Transverse colon (tissue), 4 donors: ENCODE measurements around the gene FAR2.

Source experiments
- EP300 ChIP-seq: sonication (generic); formaldehyde crosslinking; IDR thresholded peaks from one replicate; pipeline ENCODE4 v1.6.1; 2017; ENCODE audit warnings: antibody characterized with exemption, low read depth
- POLR2A ChIP-seq: fragments of 450-650 bp; IDR thresholded peaks from one replicate; pipeline ENCODE4 v1.6.1; 2016; ENCODE audit warnings: antibody characterized with exemption, mild to moderate bottlenecking, moderate library complexity
- POLR2AphosphoS5 ChIP-seq, 3 donors: sonication (generic); formaldehyde crosslinking; IDR thresholded peaks; one replicate each; pipeline ENCODE4 v1.6.1; 2016; ENCODE audit warnings: antibody characterized with exemption in 3 of 3
- TF ChIP-seq, protein P1 (sequence below), 5 experiments: fragments of 200-600 bp in 3 of 5; fragments of 450-650 bp in 2 of 5; sonication (generic) in 3 of 5; IDR thresholded peaks; 1 replicate in 2 of 5; 2 replicates in 3 of 5; pipeline ENCODE4 v1.5.1; 2016 to 2017; ENCODE audit warnings: antibody characterized with exemption in 5 of 5, inconsistent platforms in 3 of 5, mild to moderate bottlenecking in 2 of 5, moderate library complexity in 1 of 5

DNA sequence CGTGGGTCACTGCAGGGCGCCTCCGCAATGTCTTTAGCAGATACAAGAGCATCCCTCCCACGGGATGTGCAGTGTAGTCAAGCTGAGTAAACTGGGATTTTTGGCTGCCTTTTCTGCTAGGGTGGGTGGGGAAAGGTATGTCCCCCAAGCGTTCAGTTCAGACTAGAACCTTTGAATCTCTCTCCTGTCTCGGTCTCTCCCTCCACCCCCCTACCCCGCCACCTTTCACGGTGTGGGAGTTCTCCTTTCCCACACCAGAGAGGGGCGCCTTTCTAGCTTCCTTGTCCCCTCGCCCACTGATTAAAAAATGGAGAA is 525 bp upstream of the FAR2 start:
- TF ChIP-seq EP300: no peak
- TF ChIP-seq POLR2A: no peak
- TF ChIP-seq POLR2AphosphoS5 (IDR thresholded peaks at IDR 0.05): no peak
- TF ChIP-seq, protein P1, sequence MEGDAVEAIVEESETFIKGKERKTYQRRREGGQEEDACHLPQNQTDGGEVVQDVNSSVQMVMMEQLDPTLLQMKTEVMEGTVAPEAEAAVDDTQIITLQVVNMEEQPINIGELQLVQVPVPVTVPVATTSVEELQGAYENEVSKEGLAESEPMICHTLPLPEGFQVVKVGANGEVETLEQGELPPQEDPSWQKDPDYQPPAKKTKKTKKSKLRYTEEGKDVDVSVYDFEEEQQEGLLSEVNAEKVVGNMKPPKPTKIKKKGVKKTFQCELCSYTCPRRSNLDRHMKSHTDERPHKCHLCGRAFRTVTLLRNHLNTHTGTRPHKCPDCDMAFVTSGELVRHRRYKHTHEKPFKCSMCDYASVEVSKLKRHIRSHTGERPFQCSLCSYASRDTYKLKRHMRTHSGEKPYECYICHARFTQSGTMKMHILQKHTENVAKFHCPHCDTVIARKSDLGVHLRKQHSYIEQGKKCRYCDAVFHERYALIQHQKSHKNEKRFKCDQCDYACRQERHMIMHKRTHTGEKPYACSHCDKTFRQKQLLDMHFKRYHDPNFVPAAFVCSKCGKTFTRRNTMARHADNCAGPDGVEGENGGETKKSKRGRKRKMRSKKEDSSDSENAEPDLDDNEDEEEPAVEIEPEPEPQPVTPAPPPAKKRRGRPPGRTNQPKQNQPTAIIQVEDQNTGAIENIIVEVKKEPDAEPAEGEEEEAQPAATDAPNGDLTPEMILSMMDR (IDR thresholded peaks at IDR 0.05): no peak
